Upper lobe of left lung (tissue), 4 donors: ENCODE measurements around the gene OTOS.

Source experiments
- POLR2A ChIP-seq, 4 donors: fragments of 450-650 bp; IDR thresholded peaks; one replicate each; pipeline ENCODE4 v1.5.1; 2016 to 2017; ENCODE audit warnings: antibody characterized with exemption in 4 of 4, mild to moderate bottlenecking in 2 of 4
- POLR2AphosphoS5 ChIP-seq, 2 donors: sonication (generic); formaldehyde crosslinking; IDR thresholded peaks; one replicate each; pipeline ENCODE4 v1.5.1; 2017; ENCODE audit warnings: antibody characterized with exemption in 2 of 2
- TF ChIP-seq, protein P1 (sequence below), 6 experiments: fragments of 450-650 bp in 4 of 6; fragments of 200-600 bp in 2 of 6; sonication (generic) in 2 of 6; IDR thresholded peaks; one replicate each; pipeline ENCODE4 v1.5.1; 2016 to 2019; ENCODE audit warnings: antibody characterized with exemption in 6 of 6

DNA sequence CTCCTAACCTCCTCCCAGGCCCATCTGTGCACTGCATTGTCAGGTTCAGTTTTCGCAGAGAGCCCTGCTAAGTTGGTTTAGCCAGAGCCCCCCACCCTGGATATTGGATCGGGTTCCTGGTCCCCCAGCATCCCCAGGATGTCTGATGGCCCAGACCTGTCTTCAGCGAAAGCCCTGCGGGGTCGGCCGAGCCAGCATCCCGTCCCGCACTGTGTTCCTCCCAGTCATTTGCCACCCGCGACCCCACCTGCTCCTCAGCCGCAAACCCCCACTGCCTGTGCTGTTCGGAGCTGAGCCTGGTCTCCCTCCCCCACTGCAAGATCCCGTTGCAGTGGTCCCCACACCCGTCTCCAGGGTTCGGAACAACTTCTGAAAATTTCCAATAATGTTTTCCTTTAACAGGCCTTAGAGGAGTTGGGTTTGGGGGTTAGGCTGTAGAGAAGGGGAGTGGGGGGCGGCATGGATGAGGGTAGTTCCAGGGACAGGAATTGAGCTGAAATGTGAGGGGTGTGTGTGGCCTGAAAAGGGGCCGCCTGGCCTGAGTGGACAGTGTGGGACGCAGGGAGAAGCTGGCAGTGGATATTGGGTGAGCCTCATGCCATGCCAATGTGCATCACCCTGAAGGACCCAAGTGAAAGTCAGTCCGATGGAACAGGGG lies 2.7 kb downstream of the OTOS start:
- TF ChIP-seq, protein P1, sequence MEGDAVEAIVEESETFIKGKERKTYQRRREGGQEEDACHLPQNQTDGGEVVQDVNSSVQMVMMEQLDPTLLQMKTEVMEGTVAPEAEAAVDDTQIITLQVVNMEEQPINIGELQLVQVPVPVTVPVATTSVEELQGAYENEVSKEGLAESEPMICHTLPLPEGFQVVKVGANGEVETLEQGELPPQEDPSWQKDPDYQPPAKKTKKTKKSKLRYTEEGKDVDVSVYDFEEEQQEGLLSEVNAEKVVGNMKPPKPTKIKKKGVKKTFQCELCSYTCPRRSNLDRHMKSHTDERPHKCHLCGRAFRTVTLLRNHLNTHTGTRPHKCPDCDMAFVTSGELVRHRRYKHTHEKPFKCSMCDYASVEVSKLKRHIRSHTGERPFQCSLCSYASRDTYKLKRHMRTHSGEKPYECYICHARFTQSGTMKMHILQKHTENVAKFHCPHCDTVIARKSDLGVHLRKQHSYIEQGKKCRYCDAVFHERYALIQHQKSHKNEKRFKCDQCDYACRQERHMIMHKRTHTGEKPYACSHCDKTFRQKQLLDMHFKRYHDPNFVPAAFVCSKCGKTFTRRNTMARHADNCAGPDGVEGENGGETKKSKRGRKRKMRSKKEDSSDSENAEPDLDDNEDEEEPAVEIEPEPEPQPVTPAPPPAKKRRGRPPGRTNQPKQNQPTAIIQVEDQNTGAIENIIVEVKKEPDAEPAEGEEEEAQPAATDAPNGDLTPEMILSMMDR (IDR thresholded peaks at IDR 0.05): no peak
- TF ChIP-seq POLR2AphosphoS5 (IDR thresholded peaks at IDR 0.05): no peak
- no peak for TF ChIP-seq POLR2A (IDR thresholded peaks at IDR 0.05)
